ENCODE measurements around the gene PSPH. TPM values are rescaled to one million over a fixed set of nuclear protein-coding genes. Genes with fewer than 3 reads are reported as not detected.
"Not testable (repeated sequence)": the region's sequence is repeated elsewhere in the genome, so short reads cannot be mapped to it uniquely, and the experiment has no call there.

Gene PSPH
- total RNA-seq, 3 donors from 2014 or later: 8.0 to 12.0 (median 11.4) TPM

GRCh38 chr7:56048245-56048644, 3.0 kb downstream of the PSPH start:
- peaks cover 4% of the 10 kb centered on the region for H3K36me3 ChIP-seq (ENCODE audit: low read depth)
- intact Hi-C loops (cut with DNase I, micrococcal nuclease): no loop called here
- DNase-seq (no peak), ATAC-seq (no peak)
- H3K4me1 ChIP-seq (ENCODE audit: low read depth): peaks cover 39% of the 10 kb centered on the region
- no peak for TF ChIP-seq CTCF (IDR thresholded peaks at IDR 0.05)
- H3K4me3 ChIP-seq: no peak overlapping the region
- no peaks in the 10 kb centered on the region for H3K9me3 ChIP-seq

GRCh38 chr7:56047446-56048116, 3.7 kb downstream of the PSPH start:
- H3K36me3 ChIP-seq (ENCODE audit: low read depth); DNase-seq; H3K9me3 ChIP-seq; ATAC-seq; intact Hi-C loops (cut with DNase I, micrococcal nuclease); H3K4me3 ChIP-seq: not testable (repeated sequence)
- peaks cover 34% of the 10 kb centered on the region for H3K4me1 ChIP-seq (ENCODE audit: low read depth)

GRCh38 chr7:56046721-56047445, 4.4 kb downstream of the PSPH start:
- Histone ChIP-seq H3K9me3 (no peaks in the 10 kb centered on the region), H3K4me1 (ENCODE audit: low read depth) (peaks cover 33% of the 10 kb centered on the region), H3K4me3 (no peak overlapping the region), H3K36me3 (ENCODE audit: low read depth) (peaks cover 4% of the 10 kb centered on the region)
- TF ChIP-seq CTCF (IDR thresholded peaks at IDR 0.05): no peak
- intact Hi-C loops (cut with DNase I, micrococcal nuclease): no loop called here
- ATAC-seq (no peak), DNase-seq (no peak)

DNA sequence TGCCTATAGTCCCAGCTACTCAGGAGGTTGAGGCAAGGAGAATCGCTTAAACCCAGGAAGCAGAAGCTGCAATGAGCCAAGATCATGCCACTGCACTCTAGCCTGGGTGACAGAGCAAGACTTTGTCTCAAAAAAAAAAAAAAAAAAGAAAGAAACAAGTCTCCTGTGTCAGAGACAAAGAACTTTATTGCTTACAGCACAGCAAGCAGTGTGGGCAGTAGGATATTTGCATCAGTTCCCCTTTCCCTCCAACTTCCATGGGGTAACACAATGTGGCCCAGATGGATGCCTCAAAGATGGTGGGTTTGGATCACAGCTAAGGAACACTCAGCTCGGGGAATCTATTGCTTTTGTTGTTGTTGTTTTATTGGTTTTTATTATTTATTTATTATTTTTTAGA, 5.5 kb downstream of the PSPH start:
- H3K36me3 ChIP-seq (ENCODE audit: low read depth); ATAC-seq; intact Hi-C loops (cut with DNase I, micrococcal nuclease): not testable (repeated sequence)

GRCh38 chr7:56040730-56041129, 10.5 kb downstream of the PSPH start:
- no peaks in the 10 kb centered on the region for H3K9me3 ChIP-seq
- intact Hi-C loops (cut with DNase I, micrococcal nuclease): no loop called here
- no peak for TF ChIP-seq CTCF (IDR thresholded peaks at IDR 0.05)
- DNase-seq (peak in 1 of 3 donors; percentile 7), ATAC-seq (no peak)
- no peaks in the 10 kb centered on the region for H3K36me3 ChIP-seq (ENCODE audit: low read depth)
- H3K4me3 ChIP-seq: no peak overlapping the region
- no peaks in the 10 kb centered on the region for H3K4me1 ChIP-seq (ENCODE audit: low read depth)

More for the DNA sequence above, 5.5 kb downstream of the PSPH start:
- DNase-seq, H3K9me3 ChIP-seq, H3K4me3 ChIP-seq: not testable (repeated sequence)
- H3K4me1 ChIP-seq (ENCODE audit: low read depth): peaks cover 30% of the 10 kb centered on the region

GRCh38 chr7:56033671-56034432, 17.4 kb downstream of the PSPH start:
- peak overlapping the region; percentile 40 for H3K4me3 ChIP-seq
- no peaks in the 10 kb centered on the region for H3K9me3 ChIP-seq
- peak; percentile 88 for ATAC-seq
- peaks cover 4% of the 10 kb centered on the region for H3K4me1 ChIP-seq (ENCODE audit: low read depth)
- TF ChIP-seq CTCF (IDR thresholded peaks at IDR 0.05): no peak
- intact Hi-C loops (cut with DNase I, micrococcal nuclease): no loop called here
- peak; percentile 70 to 81 (median 75) for DNase-seq
- H3K36me3 ChIP-seq (ENCODE audit: low read depth): no peaks in the 10 kb centered on the region

DNA sequence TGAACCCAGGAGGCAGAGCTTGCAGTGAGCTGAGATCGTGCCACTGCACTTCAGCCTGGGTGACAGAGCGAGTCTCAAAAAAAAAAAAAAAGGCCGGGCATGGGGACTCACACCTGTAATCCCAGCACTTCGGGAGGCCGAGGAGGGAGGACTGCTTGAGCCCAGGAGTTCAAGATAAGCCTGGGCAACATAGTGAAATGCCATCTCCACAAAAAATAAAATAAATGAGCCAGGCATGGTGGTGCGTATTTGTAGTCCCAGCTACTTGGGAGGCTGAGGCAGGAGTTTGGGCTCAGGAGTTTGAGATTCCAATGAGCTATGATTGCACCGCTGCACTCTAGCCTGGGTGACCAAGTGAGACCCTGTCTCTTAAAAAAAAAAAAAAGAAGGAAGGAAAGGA, 18.7 kb downstream of the PSPH start:
- H3K4me3 ChIP-seq; H3K4me1 ChIP-seq (ENCODE audit: low read depth): not testable (repeated sequence)

GRCh38 chr7:56031556-56031955, 19.7 kb downstream of the PSPH start:
- H3K4me1 ChIP-seq (ENCODE audit: low read depth); intact Hi-C loops (cut with DNase I, micrococcal nuclease); H3K4me3 ChIP-seq; ATAC-seq; H3K36me3 ChIP-seq (ENCODE audit: low read depth); H3K9me3 ChIP-seq: not testable (repeated sequence)
- DNase-seq: peak in 1 of 3 donors; percentile 7

More for the DNA sequence above, 18.7 kb downstream of the PSPH start:
- H3K36me3 ChIP-seq (ENCODE audit: low read depth); ATAC-seq; intact Hi-C loops (cut with DNase I, micrococcal nuclease); H3K9me3 ChIP-seq: not testable (repeated sequence)
- DNase-seq: peak in 1 of 3 donors; percentile 4

Data from mucosa of descending colon (tissue), 3 donors.